ENCODE results near the gene PRKAG3.
"Not testable (repeated sequence)": the region's sequence is repeated elsewhere in the genome, so short reads cannot be mapped to it uniquely, and the experiment has no call there.

DNA sequence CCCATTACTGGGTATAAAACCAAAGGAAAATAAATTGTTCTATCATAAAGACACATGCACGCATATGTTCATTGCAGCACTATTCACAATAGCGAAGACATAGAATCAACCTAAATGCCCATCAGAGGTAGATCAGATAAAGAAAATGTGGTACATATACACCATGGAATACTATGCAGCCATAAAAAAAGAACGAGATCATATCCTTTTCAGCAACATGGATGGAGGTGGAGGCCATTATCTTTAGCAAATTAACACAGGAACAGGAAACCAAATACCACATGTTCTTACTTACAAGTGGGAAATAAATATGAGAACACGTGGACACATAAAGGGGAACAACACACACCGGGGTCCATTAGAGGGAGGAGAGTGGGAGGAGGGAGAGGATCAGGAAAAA lies 12.7 kb upstream of the PRKAG3 start:
- TF ChIP-seq POLR2A, CTCF (IDR thresholded peaks at IDR 0.05): not testable (repeated sequence)
